IPS DF 4.7 (cell line): ENCODE results near the gene EML6.

Experiments used
- DNase-seq: peaks from one replicate; pipeline ENCODE4 v3.0.0-alpha.2; 2013; ENCODE audit warnings: low spot score; ENCODE audit errors: extremely low read depth

The EML6 gene

DNA sequence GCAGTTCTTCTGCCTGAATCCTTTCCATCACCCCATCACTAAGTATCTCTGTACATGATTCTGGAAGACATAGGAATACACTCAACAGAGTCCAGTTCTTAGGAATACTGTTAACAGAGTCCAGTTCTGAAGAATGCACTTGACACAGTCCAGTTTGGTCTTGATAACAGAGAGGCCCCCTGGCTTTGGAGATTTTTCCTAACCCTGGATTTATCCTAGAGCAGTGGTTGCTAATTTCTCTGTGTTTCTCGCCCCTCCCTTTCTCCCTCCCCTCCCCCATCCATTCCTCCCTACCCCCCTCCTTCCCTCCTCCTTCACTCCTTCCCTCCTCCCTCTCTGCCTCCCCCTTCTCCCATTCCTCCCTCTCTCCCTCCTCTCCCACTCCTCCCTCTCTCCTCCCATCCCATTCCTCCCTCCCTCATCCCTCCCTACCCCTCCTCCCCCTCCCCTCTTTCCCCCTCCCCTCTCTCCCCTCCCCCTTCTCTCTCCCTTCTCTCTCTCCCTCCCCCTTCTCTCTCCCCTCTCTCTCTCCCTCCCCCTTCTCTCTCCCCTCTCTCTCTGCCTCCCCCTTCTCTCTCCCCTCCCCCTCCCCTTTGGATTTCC is 221.4 kb downstream of the EML6 start:
- DNase-seq = no peak

DNA sequence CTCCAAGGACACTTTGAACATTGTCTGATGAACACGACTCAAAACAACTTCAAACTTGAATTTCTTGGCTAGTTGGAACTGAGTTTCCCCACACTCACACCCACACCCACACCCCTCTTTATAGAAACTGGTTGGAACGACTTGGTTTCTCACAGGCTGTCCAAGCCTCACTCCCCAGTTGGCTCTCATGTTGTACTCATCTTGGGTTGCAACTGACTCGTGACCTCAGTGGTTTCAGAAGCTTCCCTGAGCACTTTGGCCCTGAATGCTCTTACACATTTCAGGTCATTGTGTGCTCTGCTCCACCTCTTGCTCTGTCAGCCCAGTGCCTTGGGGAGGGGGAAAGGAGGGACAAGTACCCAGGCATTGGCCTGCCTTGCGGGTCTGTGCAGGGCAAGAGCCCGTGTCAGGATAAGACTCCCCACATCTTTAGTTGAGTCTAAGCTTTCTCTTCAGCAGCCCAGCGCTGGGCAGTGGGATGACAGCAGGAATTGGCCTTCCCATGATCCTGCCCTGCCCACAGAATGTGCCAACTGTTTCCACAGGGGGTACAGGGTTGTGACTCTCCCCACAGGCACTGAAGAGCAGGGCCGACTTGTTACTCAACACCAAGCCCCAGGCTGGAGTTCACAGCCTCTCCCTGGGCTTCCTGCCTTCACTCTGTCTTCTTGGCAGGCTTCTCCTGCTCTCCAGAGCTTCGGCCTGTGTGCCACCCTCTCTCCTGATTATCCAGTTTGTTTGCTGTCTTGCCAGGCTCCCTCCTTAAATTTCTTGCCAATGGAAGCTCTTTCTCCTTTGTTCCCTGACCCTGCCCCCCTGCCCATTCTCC is 222.1 kb downstream of the EML6 start:
- DNase-seq = no peak

DNA sequence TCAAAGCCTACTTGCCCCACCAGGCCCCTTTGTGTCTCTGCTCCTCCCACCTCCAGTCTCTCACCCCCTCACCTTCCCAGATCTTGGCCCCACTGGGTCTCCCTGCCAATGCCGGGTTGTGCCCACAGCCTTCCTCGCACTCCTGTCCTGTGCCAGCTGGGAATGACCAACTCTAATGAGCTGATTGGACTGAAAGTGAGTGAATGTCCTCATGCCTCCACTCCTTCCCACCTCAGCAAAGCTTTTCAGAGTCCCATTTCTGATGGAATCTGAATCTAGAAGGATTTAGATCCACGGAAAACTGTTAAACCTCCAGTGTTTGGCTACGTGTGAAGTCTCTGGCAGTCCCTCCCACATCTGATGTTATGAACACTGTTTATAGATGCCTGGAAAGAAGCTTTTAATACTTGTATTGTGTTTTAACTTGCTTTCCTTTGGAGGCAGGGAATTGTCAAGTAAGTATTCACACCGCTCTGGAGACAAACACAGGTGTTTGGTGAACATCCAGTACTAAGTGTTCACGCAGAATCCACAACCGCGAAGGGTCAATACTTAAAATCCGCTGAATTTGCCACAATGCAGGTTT is 222.9 kb downstream of the EML6 start:
- no peak for DNase-seq

DNA sequence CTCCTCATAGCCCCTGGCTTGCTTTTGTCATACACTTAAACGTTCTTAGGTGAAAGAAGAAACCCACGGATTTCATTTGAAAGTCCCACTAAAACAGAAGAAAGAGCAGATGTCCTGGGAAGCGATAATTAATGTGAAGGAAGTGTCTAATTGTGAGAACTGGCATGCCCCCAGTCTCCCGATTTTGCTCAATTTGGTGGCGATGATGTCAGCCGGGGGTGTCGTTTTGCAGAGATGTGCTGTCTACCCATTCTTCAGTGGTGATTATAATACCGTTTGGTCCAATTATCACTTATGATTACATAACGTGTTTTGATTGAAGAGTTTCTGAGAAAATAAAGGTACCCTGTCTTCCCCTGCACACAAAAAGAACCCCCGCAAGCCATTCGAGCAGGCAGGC is 223.7 kb downstream of the EML6 start:
- no peak for DNase-seq

DNA sequence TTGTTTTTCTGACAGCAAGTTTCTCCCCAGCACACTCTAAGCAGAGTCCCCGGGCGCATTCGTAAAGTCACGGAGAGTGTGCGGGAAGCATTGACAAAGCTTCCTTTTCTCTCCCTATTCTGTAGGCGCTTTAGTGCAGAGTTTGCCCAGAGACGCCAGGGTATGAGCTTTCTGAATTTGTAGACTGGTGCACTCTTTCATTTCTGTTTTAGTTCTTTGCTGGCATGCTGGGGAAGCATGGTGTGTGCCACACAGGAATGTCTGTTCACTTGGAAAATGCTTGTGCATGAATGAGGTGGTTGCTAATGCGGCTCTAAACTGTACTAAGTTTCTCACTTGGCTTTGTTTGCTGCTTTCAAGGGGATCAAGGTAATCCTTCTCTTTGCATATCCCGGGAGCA is 224.2 kb downstream of the EML6 start:
- DNase-seq = no peak

DNA sequence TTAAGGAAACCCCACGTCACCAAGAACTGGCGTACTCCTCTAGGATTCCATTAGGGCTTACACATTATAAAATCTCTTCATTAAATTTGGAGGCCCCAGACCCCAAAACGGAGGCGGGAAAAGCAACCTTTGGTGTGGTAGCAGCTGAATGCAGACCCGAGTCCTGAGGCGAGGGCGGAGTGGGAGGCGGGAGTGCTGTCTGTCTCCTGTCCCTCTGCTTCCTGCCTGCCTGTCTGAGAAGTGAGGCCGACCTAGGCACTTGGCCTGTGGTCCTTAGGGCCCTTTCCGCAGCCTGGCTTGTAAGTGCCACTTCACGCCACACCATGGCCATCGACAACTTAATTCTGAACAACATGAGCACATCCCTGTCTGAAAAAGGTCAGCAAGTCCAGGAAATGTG is 224.7 kb downstream of the EML6 start:
- DNase-seq = no peak

DNA sequence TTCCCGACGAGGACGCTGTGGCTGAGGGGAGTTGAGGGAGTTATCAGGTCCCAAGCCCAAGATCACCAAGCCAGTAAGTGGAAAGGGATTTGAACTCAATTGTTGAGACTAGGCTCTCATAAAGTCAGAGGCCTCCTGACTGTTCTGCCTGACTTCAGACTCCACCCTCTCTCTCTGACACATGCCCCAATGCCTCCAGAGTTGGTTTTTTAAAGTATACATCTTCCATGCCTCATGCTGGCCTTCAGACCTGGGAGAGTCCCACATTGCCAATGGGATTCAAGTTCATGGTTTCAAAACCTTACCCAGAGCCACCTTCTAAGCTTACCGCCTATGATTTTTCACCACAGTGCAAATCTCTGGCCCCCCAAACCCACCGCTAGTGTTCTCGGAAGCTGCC is 226.0 kb downstream of the EML6 start:
- no peak for DNase-seq

DNA sequence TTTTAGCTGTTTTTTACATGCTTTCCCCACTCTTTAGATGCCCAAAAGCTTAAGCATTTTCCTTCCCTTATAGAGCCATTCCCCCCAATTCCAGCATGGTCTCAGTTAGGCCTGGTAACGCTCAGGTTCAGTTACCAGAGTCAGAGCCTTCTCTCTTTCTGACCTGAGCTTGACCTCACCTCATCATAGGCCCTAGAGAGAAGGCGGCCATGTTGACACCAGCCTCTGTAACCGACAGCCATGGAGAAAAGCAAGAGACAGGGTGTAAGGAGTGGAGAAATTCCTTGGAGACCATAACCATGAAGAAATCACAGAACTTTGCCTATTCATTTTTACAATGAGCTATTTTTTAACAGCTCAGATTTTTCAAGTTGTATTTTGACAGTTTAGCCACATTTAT is 227.3 kb downstream of the EML6 start:
- no peak for DNase-seq

DNA sequence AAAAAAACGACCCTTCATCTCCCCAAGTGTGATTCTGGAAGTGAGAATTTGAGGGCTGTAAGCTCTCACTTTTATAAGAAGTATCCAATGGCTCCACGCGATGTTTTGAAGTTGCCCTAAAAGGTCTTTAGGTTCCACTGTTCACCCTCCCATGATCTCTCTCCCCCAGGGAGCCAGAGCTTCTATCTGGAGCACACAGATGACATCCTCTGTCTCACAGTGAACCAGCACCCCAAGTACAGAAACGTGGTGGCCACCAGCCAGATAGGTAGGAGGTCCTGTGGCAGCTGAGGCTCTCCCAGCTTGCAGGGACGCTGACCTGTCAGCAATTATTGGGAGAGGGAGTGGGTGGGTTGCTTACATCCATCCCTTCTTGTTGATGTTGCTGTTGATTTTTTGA is 229.0 kb downstream of the EML6 start:
- no peak for DNase-seq

DNA sequence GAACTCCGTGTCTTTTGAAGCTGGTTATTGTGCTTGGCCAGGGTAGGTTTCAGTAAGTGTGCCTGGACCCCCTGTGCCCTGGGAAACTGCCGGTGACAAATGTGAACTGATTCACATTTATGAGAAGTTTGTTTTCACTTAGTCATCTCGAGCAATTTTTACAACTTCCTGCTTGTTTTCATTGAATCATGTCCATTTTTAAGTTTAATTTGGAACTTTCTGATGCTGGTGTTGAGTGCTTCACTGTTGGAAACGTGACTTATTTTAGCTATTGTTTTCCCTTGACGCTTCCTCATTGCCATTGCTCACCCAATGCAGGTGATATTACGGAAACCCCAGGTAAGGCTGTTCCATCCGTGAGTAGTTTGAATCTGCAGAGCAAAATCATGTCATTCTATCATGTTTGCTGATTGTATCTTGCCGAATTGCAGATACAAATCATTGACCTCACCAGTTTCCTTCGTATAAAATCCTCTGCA is 229.6 kb downstream of the EML6 start:
- DNase-seq = no peak

DNA sequence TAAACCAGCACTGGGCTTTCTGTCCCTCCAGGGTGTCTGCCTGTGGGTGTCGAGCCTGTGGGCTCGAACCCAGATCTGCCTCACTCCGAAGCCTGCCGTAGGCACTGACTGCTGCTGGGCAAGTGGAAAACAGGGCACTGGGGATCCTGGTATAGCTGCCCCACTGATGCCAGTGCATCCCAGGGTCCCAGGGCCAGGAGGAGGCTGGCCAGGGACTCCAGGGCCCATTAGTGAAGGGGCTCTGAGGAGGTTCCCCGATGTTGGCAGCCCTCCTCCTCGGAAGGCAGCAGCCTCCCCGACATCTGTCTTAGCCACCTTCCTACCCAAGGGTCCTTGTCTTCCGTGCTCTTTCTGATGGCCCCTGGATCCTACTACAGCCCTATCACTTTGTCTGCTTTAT is 230.7 kb downstream of the EML6 start:
- no peak for DNase-seq

DNA sequence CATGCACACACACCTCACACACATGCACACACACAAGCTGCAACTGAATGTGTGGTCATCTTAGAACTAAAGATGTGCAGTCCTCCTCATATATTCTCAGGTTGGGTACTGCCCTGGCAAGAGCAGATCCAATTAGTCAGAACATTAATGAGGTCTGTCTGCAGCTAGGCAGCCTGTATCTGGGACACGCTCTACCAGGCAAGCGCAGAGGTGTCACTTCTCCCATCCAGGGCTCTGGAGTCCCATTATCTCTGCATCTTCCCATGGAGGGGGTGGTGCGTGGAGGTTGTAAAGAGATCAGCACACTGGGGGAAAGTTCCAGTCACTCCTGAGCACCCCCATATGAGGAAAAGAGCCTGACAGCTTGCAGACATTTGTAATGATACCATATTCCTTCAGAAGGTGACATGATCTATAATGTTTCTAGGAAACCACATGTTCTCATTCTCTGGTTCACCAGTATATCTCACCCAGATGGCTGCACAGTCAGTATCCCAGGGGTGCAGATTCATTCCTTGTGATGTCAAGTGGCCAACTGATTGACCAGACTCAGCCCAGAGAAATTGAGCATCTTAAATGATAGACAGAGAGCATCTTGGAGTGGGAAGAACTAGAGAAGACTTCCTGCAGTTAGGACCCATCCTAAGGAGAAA is 231.4 kb downstream of the EML6 start:
- no peak for DNase-seq

DNA sequence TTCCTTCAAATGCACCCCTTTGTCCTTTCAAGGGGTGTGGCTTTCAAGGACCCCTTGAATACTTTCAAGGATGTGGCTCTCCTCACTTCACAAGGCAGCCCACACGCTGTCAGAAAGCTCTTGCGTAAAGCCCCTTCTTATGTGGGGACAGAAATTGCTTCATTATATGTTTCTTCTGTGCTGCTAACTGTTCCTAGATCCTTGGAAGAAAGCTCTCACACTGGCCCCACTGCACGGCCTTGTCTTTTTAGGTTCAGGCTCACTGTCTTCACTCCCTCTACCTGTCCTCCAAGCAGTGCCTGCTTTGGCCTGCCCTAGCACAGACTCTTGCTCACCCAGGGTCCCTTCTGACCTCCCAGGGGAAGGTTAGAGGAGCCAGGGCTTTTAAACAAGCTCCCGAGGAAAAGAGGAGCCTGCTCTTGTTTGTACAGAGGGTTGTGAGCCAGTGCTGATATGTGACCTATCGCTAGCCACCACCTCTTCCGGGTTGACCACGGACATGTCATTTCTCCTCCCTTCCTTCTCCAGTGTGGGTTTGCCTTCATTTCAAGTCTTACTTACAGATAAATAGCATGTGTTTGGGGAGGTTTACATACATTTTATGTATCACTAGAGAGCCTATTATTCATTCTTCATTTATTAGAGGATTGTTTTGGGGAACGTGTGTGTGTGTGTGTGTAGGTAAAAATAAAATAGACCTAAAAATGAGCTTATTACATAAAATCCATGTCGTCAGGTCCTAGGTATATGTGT is 232.1 kb downstream of the EML6 start:
- DNase-seq = no peak

DNA sequence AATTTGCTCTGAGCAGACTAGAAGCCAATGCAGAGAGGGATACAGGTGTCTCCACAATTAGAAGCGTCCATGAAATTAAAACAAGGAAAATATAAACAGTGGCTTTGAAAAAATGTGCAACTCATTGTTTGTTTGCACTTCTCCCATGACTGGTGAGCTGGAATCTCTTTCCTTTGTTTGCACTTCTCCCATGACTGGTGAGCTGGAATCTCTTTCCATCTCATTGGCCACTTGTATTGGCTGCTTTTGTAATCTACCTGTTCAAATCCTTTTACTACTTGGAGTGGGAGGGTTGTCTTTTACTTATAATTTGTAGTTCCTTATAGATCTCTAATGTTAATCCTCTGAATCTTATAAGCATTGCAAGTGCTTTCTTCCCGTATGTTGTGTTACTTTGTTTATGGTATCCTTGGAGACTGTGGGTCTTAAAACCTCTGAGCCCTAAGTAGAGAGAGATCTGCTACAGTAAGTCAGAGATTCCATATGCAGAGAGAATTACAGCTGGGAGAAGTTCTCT is 232.7 kb downstream of the EML6 start:
- DNase-seq = no peak

DNA sequence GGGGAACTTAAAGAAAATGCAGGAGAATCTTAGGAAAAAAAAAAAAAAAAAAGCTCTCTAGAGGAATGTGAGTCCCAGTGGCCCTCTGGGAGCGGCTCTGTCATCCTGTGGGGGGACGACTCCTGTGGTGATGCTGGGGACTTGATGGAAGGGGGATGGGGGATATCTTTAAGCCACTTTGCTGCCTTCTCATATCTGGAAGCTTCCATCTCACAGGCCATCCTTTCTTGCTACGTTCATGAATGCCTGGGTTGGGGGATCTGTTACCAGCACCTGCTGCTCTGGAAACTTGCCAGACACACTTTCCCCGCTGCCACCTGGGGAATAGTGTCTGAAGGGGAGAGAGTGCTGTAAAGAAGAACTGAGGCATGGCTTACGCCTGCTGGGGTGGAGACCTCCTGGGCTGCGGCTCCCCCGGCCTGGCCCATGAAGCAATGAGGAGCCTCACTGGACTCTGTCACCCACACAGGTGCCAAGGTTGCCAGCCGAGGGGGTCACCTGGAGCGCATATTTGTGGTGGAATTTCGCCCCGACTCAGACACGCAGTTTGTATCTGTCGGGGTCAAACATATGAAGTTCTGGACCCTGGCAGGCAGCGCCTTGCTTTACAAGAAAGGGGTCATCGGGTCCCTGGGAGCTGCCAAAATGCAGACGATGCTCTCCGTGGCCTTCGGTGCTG is 234.0 kb downstream of the EML6 start:
- no peak for DNase-seq

DNA sequence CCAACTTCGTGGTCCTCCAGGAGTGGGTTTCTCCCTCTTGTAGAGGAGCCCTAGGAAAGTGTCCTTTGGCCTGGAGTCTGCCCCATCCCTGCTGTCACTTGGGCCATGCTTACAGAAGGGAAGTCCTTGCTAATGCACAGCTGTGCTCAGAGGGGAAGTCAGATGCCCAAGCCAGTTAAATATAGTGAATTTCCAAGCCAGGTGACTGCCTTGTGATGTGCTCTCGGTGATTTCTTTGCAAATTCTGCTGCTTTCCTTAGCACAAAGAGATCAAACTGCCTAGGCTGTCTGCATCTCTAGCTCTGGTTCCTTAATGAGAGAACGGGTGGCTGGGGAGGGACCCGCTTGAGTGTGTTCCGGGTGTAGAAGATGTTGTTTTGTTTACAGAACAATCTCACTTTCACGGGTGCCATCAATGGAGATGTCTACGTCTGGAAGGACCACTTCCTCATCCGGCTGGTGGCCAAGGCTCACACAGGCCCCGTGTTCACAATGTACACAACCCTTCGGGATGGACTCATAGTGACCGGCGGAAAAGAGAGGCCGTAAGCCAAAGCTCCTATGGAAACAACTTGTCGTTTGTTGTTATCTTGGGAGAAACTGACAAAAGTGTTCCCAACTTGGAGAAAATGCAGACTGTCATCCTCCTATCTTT is 235.4 kb downstream of the EML6 start:
- no peak for DNase-seq

DNA sequence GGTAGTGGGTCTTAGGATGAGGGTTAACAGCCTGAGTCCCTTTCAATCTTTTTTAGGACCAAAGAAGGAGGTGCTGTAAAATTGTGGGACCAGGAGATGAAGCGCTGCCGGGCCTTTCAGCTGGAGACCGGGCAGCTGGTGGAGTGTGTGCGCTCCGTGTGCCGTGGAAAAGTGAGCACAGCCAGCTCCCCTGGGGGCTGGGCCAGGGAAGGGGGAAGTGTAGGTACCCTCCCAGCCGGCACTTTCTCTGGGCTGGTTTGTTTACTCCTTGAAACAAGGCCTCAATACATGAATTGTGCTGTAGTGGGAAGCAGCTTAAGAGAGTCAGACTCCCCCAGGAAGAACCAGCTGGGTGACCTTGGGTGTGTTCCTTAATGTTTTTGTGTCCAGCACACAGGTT is 236.7 kb downstream of the EML6 start:
- no peak for DNase-seq

DNA sequence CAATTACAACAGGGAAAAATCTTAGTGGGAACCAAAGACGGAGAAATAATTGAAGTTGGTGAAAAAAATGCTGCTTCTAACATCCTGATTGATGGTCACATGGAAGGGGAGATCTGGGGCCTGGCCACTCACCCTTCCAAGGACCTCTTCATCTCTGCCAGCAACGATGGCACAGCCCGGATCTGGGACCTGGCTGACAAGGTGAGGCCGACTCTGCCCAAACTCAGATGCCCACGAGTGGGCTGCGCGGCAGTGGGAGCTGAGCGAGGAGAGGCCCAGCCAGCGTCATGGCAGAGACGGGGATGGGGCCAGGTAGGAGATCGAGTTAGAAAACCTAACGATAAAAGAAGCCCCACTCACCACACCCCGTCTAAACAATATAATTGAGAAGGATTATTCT is 239.0 kb downstream of the EML6 start:
- DNase-seq = no peak

DNA sequence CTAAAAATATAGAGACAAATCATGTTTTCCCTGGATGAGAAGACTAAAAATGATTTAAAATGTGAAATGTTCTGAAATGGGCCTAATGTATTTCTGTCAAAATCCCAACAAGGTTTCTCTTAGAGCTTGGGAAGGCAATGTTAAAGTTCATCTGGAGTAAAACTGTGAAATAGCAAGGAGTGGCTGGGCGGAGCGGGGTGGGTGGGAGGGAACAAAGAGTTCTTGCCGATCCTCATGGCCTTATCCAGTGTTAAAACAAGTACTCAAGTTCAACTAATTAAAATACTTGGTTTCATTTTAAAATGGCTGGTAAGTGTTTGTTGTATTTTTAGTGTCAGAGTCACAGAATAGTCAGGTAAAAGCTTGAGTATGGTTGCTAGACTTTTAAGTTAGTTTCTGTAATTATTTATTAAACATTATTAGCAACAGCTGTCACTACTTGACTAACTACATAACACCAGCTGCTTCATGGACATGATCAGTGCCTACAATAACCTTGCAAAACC is 239.5 kb downstream of the EML6 start:
- no peak for DNase-seq

DNA sequence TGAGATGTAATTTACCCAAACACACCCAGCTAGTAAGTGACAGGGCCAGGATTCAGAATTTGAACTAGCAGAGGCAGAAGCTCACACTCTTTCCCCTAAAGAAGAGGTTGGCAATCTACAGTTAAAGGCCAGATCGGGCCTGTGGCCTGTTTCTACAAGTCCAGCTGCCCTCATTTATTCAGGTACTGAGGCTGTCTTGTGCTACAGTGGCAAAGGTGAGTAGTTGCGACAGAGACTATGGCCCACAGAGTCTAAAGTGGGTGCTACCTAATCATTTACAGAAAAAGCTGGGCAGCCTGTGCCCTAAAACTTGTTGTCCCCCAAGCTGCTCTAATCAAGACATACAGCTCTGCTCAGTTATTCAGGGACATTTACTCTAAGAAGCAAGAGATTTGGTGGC is 240.0 kb downstream of the EML6 start:
- no peak for DNase-seq
